ENCODE data around the gene SH3D19.

SH3D19 gene

GRCh38 chr4:151302432-151302831 lies 23.0 kb downstream of the SH3D19 start:
- no peak overlapping the region for H3K4me3 ChIP-seq (ENCODE audit: low read depth, low read length)
- no peaks in the 10 kb centered on the region for H3K27me3 ChIP-seq (replicated peaks)
- H3K27ac ChIP-seq, result no peak overlapping the region
- no peaks in the 10 kb centered on the region for H3K36me3 ChIP-seq (replicated peaks)
- TF ChIP-seq, protein P1, sequence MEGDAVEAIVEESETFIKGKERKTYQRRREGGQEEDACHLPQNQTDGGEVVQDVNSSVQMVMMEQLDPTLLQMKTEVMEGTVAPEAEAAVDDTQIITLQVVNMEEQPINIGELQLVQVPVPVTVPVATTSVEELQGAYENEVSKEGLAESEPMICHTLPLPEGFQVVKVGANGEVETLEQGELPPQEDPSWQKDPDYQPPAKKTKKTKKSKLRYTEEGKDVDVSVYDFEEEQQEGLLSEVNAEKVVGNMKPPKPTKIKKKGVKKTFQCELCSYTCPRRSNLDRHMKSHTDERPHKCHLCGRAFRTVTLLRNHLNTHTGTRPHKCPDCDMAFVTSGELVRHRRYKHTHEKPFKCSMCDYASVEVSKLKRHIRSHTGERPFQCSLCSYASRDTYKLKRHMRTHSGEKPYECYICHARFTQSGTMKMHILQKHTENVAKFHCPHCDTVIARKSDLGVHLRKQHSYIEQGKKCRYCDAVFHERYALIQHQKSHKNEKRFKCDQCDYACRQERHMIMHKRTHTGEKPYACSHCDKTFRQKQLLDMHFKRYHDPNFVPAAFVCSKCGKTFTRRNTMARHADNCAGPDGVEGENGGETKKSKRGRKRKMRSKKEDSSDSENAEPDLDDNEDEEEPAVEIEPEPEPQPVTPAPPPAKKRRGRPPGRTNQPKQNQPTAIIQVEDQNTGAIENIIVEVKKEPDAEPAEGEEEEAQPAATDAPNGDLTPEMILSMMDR (IDR thresholded peaks at IDR 0.05; ENCODE audit: low read depth, low read length, missing control alignments), result no peak
- DNase-seq, result no peak
- in situ Hi-C loops (cut with HindIII; ENCODE audit: low pct_ligation_motif_present, low sequenced_read_pairs), result no loop called here

DNA sequence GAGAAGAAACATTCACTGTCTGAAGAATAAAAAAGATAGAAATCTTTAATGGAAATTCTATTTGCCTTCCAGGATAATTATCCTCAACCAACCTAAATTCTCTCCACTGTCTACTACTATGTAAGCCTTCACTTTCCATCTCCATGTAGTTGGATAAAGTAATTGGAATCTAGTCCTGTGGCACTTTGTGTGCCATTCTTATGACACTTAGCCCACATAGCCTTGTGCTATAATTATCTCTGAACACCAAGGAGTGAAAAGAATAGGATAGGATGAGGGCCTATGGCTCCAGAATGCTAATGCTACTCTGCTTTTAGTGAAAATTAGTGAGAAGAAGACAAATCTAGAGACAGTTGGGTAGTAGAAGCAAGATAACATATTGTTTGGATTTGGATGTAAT lies 28.2 kb downstream of the SH3D19 start:
- no peak overlapping the region for H3K27ac ChIP-seq
- TF ChIP-seq, protein P1 (IDR thresholded peaks at IDR 0.05; ENCODE audit: low read depth, low read length, missing control alignments), result no peak

DNA sequence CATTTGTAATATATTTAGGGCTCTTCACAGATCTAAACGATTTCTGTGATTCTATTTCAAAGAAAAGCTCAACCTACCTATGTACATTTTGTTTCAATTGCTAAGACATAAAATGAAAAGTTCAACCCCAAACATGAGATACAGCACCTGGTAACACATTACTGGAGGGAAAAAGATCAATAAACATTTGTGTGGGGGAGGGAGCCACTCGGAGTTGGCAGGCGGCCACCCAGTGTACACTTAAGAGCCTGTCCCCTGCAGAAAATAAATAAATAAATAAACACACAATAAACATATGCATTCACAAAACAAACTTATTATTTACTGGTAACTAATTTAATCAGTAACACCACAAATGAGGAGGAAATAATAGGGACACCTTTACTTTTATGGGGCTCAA lies 29.2 kb downstream of the SH3D19 start:
- Histone ChIP-seq H3K36me3 (replicated peaks) (no peaks in the 10 kb centered on the region), H3K4me3 (ENCODE audit: low read depth, low read length) (no peak overlapping the region), H3K27ac (no peak overlapping the region), H3K27me3 (replicated peaks) (no peaks in the 10 kb centered on the region)
- in situ Hi-C loops (cut with HindIII; ENCODE audit: low pct_ligation_motif_present, low sequenced_read_pairs), result no loop called here
- DNase-seq, result no peak
- TF ChIP-seq, protein P1 (IDR thresholded peaks at IDR 0.05; ENCODE audit: low read depth, low read length, missing control alignments), result no peak

More for the DNA sequence above, 28.2 kb downstream of the SH3D19 start:
- Histone ChIP-seq H3K4me3 (ENCODE audit: low read depth, low read length) (no peak overlapping the region), H3K36me3 (replicated peaks) (no peaks in the 10 kb centered on the region), H3K27me3 (replicated peaks) (no peaks in the 10 kb centered on the region)
- DNase-seq, result no peak
- in situ Hi-C loops (cut with HindIII; ENCODE audit: low pct_ligation_motif_present, low sequenced_read_pairs), result no loop called here

DNA sequence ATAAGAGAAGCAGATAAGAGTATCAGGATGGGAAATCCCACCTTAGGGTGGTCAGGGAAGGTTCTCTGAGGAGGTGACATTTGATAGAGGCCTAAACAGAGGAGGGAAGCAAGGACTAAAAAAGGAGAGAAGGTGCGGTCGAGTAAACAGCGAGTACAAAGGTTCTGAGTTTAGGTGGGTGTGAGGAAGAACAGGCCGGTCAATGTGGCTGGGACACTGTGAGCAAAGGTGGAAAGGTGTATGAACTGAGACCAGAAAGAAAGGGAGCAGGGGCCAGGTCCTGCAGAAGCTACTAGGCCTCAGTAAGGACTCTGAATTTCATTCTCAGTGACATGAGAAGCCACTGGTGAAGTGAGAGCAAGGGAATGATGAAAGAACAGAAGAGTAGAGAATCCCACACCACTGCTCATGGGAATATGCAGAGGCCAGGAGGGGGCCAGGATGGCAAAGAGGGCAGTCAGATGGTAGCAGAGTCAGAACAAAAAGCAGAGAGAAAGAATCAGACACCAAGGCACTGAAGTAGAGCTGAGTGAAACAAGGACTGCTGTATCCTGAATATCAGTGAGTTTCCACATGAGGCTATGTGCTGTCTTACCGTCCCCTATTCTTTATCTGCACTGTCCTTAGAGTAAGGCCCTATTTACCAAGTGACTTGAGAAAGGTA lies 30.4 kb downstream of the SH3D19 start:
- no peaks in the 10 kb centered on the region for H3K27me3 ChIP-seq (replicated peaks)
- TF ChIP-seq, protein P1 (IDR thresholded peaks at IDR 0.05; ENCODE audit: low read depth, low read length, missing control alignments), result no peak
- DNase-seq, result no peak
- no peak overlapping the region for H3K4me3 ChIP-seq (ENCODE audit: low read depth, low read length)
- no peak overlapping the region for H3K27ac ChIP-seq
- in situ Hi-C loops (cut with HindIII; ENCODE audit: low pct_ligation_motif_present, low sequenced_read_pairs), result no loop called here
- H3K36me3 ChIP-seq (replicated peaks), result no peaks in the 10 kb centered on the region

- in situ Hi-C loops (cut with HindIII; ENCODE audit: low pct_ligation_motif_present, low sequenced_read_pairs), result no loop called here
- Histone ChIP-seq H3K36me3 (replicated peaks) (no peaks in the 10 kb centered on the region), H3K27ac (no peak overlapping the region), H3K4me3 (ENCODE audit: low read depth, low read length) (no peak overlapping the region), H3K27me3 (replicated peaks) (no peaks in the 10 kb centered on the region)
- TF ChIP-seq, protein P1 (IDR thresholded peaks at IDR 0.05; ENCODE audit: low read depth, low read length, missing control alignments), result no peak
- no peak for DNase-seq
Measured at GRCh38 chr4:151292038-151292437, 33.4 kb downstream of the SH3D19 start.

DNA sequence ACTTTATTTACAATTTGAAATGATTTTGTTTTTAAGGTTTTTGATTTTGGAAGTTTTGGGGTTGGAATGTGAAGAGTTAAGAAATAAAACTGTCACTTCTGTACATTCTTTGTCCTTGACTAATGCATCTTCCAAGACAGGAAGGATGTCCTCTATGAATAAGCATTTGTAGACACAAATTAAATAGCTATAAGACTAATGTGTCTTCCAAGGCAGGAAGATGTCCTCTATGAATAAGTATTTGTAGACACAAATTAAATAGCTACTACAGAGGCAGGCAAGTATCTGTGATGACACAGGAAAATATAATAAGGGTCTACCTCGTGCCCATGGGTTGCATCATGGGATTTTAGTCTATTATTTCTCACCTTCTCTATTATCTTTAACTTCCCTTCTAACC lies 33.9 kb downstream of the SH3D19 start:
- Histone ChIP-seq H3K27ac (no peak overlapping the region), H3K4me3 (ENCODE audit: low read depth, low read length) (no peak overlapping the region), H3K27me3 (replicated peaks) (no peaks in the 10 kb centered on the region), H3K36me3 (replicated peaks) (no peaks in the 10 kb centered on the region)
- TF ChIP-seq, protein P1 (IDR thresholded peaks at IDR 0.05; ENCODE audit: low read depth, low read length, missing control alignments), result no peak
- in situ Hi-C loops (cut with HindIII; ENCODE audit: low pct_ligation_motif_present, low sequenced_read_pairs), result no loop called here
- DNase-seq, result no peak
